ENCODE data around the gene TBC1D23.
"Not testable (repeated sequence)": the region's sequence is repeated elsewhere in the genome, so short reads cannot be mapped to it uniquely, and the experiment has no call there.

DNA sequence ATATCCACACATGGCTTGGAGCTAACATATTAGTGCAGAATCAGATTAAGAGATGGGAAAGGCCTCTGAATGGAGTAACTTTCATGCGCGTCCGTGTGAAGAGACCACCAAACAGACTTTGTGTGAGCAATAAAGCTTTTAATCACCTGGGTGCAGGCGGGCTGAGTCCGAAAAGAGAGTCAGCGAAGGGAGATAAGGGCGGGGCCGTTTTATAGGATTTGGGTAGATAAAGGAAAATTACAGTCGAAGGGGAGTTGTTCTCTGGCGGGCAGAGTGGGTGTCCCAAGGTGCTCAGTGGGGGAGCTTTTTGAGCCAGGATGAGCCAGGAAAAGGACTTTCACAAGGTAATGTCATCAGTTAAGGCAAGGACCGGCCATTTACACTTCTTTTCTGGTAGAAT is 2.1 kb downstream of the TBC1D23 start:
- not testable (repeated sequence) for TF ChIP-seq POLR2A (IDR thresholded peaks at IDR 0.05)
- TF ChIP-seq, protein P1, sequence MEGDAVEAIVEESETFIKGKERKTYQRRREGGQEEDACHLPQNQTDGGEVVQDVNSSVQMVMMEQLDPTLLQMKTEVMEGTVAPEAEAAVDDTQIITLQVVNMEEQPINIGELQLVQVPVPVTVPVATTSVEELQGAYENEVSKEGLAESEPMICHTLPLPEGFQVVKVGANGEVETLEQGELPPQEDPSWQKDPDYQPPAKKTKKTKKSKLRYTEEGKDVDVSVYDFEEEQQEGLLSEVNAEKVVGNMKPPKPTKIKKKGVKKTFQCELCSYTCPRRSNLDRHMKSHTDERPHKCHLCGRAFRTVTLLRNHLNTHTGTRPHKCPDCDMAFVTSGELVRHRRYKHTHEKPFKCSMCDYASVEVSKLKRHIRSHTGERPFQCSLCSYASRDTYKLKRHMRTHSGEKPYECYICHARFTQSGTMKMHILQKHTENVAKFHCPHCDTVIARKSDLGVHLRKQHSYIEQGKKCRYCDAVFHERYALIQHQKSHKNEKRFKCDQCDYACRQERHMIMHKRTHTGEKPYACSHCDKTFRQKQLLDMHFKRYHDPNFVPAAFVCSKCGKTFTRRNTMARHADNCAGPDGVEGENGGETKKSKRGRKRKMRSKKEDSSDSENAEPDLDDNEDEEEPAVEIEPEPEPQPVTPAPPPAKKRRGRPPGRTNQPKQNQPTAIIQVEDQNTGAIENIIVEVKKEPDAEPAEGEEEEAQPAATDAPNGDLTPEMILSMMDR (IDR thresholded peaks at IDR 0.05): not testable (repeated sequence)
